Measurements from ENCODE around the gene BLMH. TPM values are rescaled to one million over a fixed set of nuclear protein-coding genes. Genes with fewer than 3 reads are reported as not detected.

The BLMH gene
- total RNA-seq, 1 donor from 2014 or later = 60.9 TPM

- no peak for TF ChIP-seq CTCF (IDR thresholded peaks at IDR 0.05; ENCODE audit: unreplicated experiment)
- Mint-ChIP-seq H3K9me3 (ENCODE audit: low read depth) (no peaks in the 10 kb centered on the region), H3K4me1 (ENCODE audit: low read depth) (peaks cover 33% of the 10 kb centered on the region), H3K27me3 (peaks cover 31% of the 10 kb centered on the region), H3K36me3 (ENCODE audit: insufficient read depth) (no peaks in the 10 kb centered on the region), H3K27ac (no peak overlapping the region), H3K4me3 (ENCODE audit: low read depth) (no peak overlapping the region)
- DNase-seq (ENCODE audit: low spot score, unreplicated experiment) = no peak
These were observed 69.0 kb downstream of the BLMH start for GRCh38 chr17:30222721-30223175.

- Mint-ChIP-seq H3K4me1 (ENCODE audit: low read depth) (peaks cover 33% of the 10 kb centered on the region), H3K27me3 (peaks cover 34% of the 10 kb centered on the region), H3K27ac (no peak overlapping the region), H3K4me3 (ENCODE audit: low read depth) (no peak overlapping the region), H3K9me3 (ENCODE audit: low read depth) (no peaks in the 10 kb centered on the region), H3K36me3 (ENCODE audit: insufficient read depth) (no peaks in the 10 kb centered on the region)
- no peak for DNase-seq (ENCODE audit: low spot score, unreplicated experiment)
- no peak for TF ChIP-seq CTCF (IDR thresholded peaks at IDR 0.05; ENCODE audit: unreplicated experiment)
These were observed 69.5 kb downstream of the BLMH start for GRCh38 chr17:30222251-30222650.

DNA sequence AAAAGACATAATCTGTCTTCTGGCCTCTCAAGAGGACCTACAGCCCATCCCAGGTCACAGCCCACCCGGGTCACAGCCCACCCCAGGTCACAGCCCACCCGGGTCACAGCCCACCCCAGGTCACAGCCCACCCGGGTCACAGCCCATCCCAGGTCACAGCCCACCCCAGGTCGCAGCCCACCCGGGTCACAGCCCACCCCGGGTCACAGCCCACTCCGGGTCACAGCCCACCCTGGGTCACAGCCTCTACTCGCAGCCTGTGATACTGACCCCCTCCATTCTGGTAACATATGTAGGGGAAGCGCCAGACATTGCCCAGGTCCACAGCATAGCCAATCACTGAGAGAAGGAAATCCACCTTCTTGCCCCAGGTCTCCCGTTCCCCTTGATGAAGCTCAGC is 70.4 kb downstream of the BLMH start:
- TF ChIP-seq CTCF (IDR thresholded peaks at IDR 0.05; ENCODE audit: unreplicated experiment) = no peak
- Mint-ChIP-seq H3K9me3 (ENCODE audit: low read depth) (no peaks in the 10 kb centered on the region), H3K27ac (no peak overlapping the region), H3K4me3 (ENCODE audit: low read depth) (no peak overlapping the region), H3K4me1 (ENCODE audit: low read depth) (peaks cover 31% of the 10 kb centered on the region), H3K36me3 (ENCODE audit: insufficient read depth) (no peaks in the 10 kb centered on the region), H3K27me3 (peaks cover 32% of the 10 kb centered on the region)
- DNase-seq (ENCODE audit: low spot score, unreplicated experiment) = no peak

DNA sequence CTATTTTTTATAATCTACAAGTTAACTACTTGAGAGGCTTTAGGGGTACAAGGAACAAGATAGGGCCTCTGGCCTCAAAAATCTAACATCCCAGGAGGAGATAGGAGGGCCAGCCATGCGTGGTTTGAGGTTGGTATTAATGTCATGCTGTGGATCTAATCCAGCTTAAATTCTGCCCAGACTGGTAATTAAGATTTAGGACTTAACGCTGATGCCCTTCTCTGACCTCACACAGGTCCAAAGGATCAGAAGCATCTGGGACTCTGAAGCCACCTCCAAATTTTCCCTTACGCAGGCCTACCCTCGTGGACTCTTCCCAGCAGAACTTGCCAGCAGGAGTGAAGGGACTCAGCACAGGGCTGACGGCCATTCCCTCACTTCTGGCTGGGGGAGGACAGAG is 71.3 kb downstream of the BLMH start:
- no peak for TF ChIP-seq CTCF (IDR thresholded peaks at IDR 0.05; ENCODE audit: unreplicated experiment)
- H3K4me3 Mint-ChIP-seq (ENCODE audit: low read depth) = no peak overlapping the region
- no peak overlapping the region for H3K27ac Mint-ChIP-seq
- H3K9me3 Mint-ChIP-seq (ENCODE audit: low read depth) = no peaks in the 10 kb centered on the region
- H3K36me3 Mint-ChIP-seq (ENCODE audit: insufficient read depth) = no peaks in the 10 kb centered on the region
- DNase-seq (ENCODE audit: low spot score, unreplicated experiment) = no peak
- H3K27me3 Mint-ChIP-seq = peaks cover 25% of the 10 kb centered on the region
- H3K4me1 Mint-ChIP-seq (ENCODE audit: low read depth) = peaks cover 23% of the 10 kb centered on the region

DNA sequence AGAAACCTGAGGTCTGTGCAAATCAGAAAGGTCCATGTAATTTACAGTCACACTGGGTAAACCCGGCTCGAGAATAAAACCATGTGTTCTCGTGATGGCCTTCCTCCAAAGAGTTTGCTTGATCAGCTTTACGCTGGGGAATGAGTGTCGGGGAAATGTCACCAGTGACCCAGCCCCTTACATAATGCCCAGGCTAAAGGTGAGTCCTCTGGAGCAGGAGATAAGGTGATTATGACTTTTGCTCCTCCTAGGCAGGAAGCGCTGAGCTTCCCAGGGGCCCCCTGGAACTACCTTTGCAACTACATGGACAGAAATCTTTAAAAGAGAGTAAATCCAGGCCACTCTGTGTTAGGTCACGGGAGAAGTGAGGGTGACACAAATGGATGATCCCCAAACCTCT is 71.9 kb downstream of the BLMH start:
- Mint-ChIP-seq H3K36me3 (ENCODE audit: insufficient read depth) (no peaks in the 10 kb centered on the region), H3K4me3 (ENCODE audit: low read depth) (no peak overlapping the region), H3K4me1 (ENCODE audit: low read depth) (peaks cover 22% of the 10 kb centered on the region), H3K9me3 (ENCODE audit: low read depth) (no peaks in the 10 kb centered on the region), H3K27ac (no peak overlapping the region), H3K27me3 (peaks cover 25% of the 10 kb centered on the region)
- no peak for TF ChIP-seq CTCF (IDR thresholded peaks at IDR 0.05; ENCODE audit: unreplicated experiment)
- DNase-seq (ENCODE audit: low spot score, unreplicated experiment) = no peak

Data from progenitor cell of endocrine pancreas (in vitro differentiated cells).